Ascending aorta (tissue), 2 donors: ENCODE data around the gene EIF2AK3. TPM values are rescaled to one million over a fixed set of nuclear protein-coding genes. Genes with fewer than 3 reads are reported as not detected.

Experiments used
- DNase-seq, 2 donors: peaks; one replicate each; pipeline ENCODE4 v3.0.0-alpha.2; 2019; ENCODE audit warnings: low spot score in 2 of 2
- H3K27ac ChIP-seq, 2 donors: fragments of 200-600 bp; sonication (generic); one replicate each; pipeline ENCODE4 v1.5.1; 2016 to 2017; ENCODE audit warnings: mild to moderate bottlenecking in 1 of 2
- H3K27me3 ChIP-seq: fragments of 200-600 bp; sonication (generic); one replicate; pipeline ENCODE4 v1.5.1; 2017
- H3K36me3 ChIP-seq, 2 donors: fragments of 200-600 bp; sonication (generic); one replicate each; pipeline ENCODE4 v1.5.1; 2016
- H3K4me1 ChIP-seq, 2 donors: fragments of 200-600 bp; sonication (generic); one replicate each; pipeline ENCODE4 v1.5.1; 2016 to 2017; ENCODE audit warnings: mild to moderate bottlenecking in 1 of 2
- H3K4me3 ChIP-seq, 2 donors: fragments of 200-600 bp; sonication (generic); one replicate each; pipeline ENCODE4 v1.5.1; 2016 to 2017; ENCODE audit warnings: mild to moderate bottlenecking in 1 of 2
- H3K9me3 ChIP-seq, 2 donors: fragments of 200-600 bp; sonication (generic); one replicate each; pipeline ENCODE4 v1.5.1; 2016
- CTCF ChIP-seq, 3 experiments: fragments of 200-600 bp in 2 of 3; fragments of 450-650 bp in 1 of 3; sonication (generic) in 2 of 3; IDR thresholded peaks; one replicate each; pipeline ENCODE4 v1.5.1; 2016 to 2019; ENCODE audit warnings: antibody characterized with exemption in 3 of 3, mild to moderate bottlenecking in 1 of 3, moderate library complexity in 1 of 3
- intact Hi-C: fragments of 100-400 bp; cut with DNase I; formaldehyde crosslinking; loops from one replicate; pipeline ENCODE4 v1.15.1; 2023
- total RNA-seq: library from RNA; depleted of rRNA; stranded (reverse); fragments of >200 nt; gene quantifications from one replicate; pipeline ENCODE4 v1.1.0, GENCODE V29; 2016

EIF2AK3 gene
- total RNA-seq, 1 donor from 2014 or later, result 6.5 TPM

- no peaks in the 10 kb centered on the region for H3K27me3 ChIP-seq
- no peak for DNase-seq
- no peak overlapping the region for H3K4me3 ChIP-seq
- no peaks in the 10 kb centered on the region for H3K4me1 ChIP-seq
- H3K36me3 ChIP-seq, result peaks cover 20 to 55% of the 10 kb centered on the region in 2 donors
- H3K9me3 ChIP-seq, result no peaks in the 10 kb centered on the region
- no peak for TF ChIP-seq CTCF (IDR thresholded peaks at IDR 0.05)
- H3K27ac ChIP-seq, result no peak overlapping the region
- intact Hi-C loops, result no loop called here
These were observed 64.1 kb downstream of the EIF2AK3 start for GRCh38 chr2:88563129-88563528.

- no peak overlapping the region for H3K27ac ChIP-seq
- peaks cover 27 to 67% of the 10 kb centered on the region in 2 donors for H3K36me3 ChIP-seq
- no peaks in the 10 kb centered on the region for H3K9me3 ChIP-seq
- TF ChIP-seq CTCF (IDR thresholded peaks at IDR 0.05), result no peak
- intact Hi-C loops, result no loop called here
- no peak for DNase-seq
- H3K4me1 ChIP-seq, result no peaks in the 10 kb centered on the region
- H3K4me3 ChIP-seq, result no peak overlapping the region
- no peaks in the 10 kb centered on the region for H3K27me3 ChIP-seq
These were observed 65.4 kb downstream of the EIF2AK3 start for GRCh38 chr2:88561646-88562388.

GRCh38 chr2:88560619-88561307 is 66.5 kb downstream of the EIF2AK3 start:
- H3K4me1 ChIP-seq, result no peaks in the 10 kb centered on the region
- no peak overlapping the region for H3K4me3 ChIP-seq
- TF ChIP-seq CTCF (IDR thresholded peaks at IDR 0.05), result no peak

GRCh38 chr2:88557290-88557689 is 70.0 kb downstream of the EIF2AK3 start:
- Histone ChIP-seq H3K36me3 (peaks cover 38 to 61% of the 10 kb centered on the region in 2 donors), H3K27ac (no peak overlapping the region), H3K9me3 (no peaks in the 10 kb centered on the region), H3K27me3 (no peaks in the 10 kb centered on the region), H3K4me1 (no peaks in the 10 kb centered on the region), H3K4me3 (no peak overlapping the region)
- intact Hi-C loops, result no loop called here
- no peak for TF ChIP-seq CTCF (IDR thresholded peaks at IDR 0.05)
- DNase-seq, result no peak

More at GRCh38 chr2:88560619-88561307, 66.5 kb downstream of the EIF2AK3 start:
- no peak overlapping the region for H3K27ac ChIP-seq
- H3K36me3 ChIP-seq, result peaks cover 35 to 69% of the 10 kb centered on the region in 2 donors
- intact Hi-C loops, result no loop called here
- H3K9me3 ChIP-seq, result no peaks in the 10 kb centered on the region
- DNase-seq, result no peak
- H3K27me3 ChIP-seq, result no peaks in the 10 kb centered on the region

GRCh38 chr2:88556026-88556425 is 71.2 kb downstream of the EIF2AK3 start:
- Histone ChIP-seq H3K9me3 (no peaks in the 10 kb centered on the region), H3K27ac (no peak overlapping the region), H3K4me1 (no peaks in the 10 kb centered on the region), H3K36me3 (peaks cover 28 to 48% of the 10 kb centered on the region in 2 donors), H3K4me3 (no peak overlapping the region), H3K27me3 (no peaks in the 10 kb centered on the region)
- intact Hi-C loops, result no loop called here
- no peak for DNase-seq
- TF ChIP-seq CTCF (IDR thresholded peaks at IDR 0.05), result no peak
